Caco-2 (cell line): ENCODE measurements around the gene CPNE2. TPM values are rescaled to one million over a fixed set of nuclear protein-coding genes. Genes with fewer than 3 reads are reported as not detected.

Source experiments
- BruUV-seq: library from RNA; stranded (reverse); fragments of 400-500 nt; replicated peaks from 2 replicates; lab custom pipeline; 2021; lab: Mats Ljungman, UMichigan
- CTCF ChIA-PET: fragments of 300-600 bp; sonication (Branson Sonifier 250); formaldehyde crosslinking; loops from one replicate; lab custom pipeline; 2022; ENCODE audit warnings: antibody characterized with exemption; lab: Charles Lee
- POLR2A ChIA-PET: fragments of 300-600 bp; sonication (Branson Sonifier 250); formaldehyde crosslinking; loops from one replicate; lab custom pipeline; 2022; ENCODE audit warnings: antibody characterized with exemption; lab: Charles Lee
- DNase-seq, 2 experiments: peaks; one replicate each; pipeline versions ENCODE4 v3.0.0 to v3.0.0-alpha.2; 2020 to 2022
- H3K27me3 ChIP-seq: replicated peaks from 2 replicates; pipeline ENCODE4 v1.6.0; 2011; ENCODE audit warnings: low read length; ENCODE audit not compliant: control insufficient read depth, insufficient read depth
- H3K36me3 ChIP-seq: 2 replicates; pipeline ENCODE4 v1.5.1; 2011; ENCODE audit warnings: low read length; ENCODE audit not compliant: control insufficient read depth, insufficient read depth
- H3K4me1 ChIP-seq: fragments of 250-450 bp; sonication (Bioruptor Pico); 2 replicates; pipeline ENCODE4 v1.5.1; 2020; ENCODE audit warnings: mild to moderate bottlenecking
- H3K4me3 ChIP-seq: 2 replicates; pipeline ENCODE4 v1.5.1; 2011; ENCODE audit warnings: low read depth, mild to moderate bottlenecking, control low read depth, low read length
- H3K9me3 ChIP-seq: fragments of 250-450 bp; sonication (Bioruptor Pico); 2 replicates; pipeline ENCODE4 v1.5.1; 2020; ENCODE audit warnings: mild to moderate bottlenecking, moderate library complexity
- H3K27ac Mint-ChIP-seq: one replicate; pipeline ENCODE4 v1.8.0; 2022; ENCODE audit warnings: mixed read lengths; ENCODE audit not compliant: unreplicated experiment
- H3K27me3 Mint-ChIP-seq: one replicate; pipeline ENCODE4 v1.8.0; 2022; ENCODE audit warnings: mixed read lengths; ENCODE audit not compliant: insufficient read depth, unreplicated experiment
- H3K36me3 Mint-ChIP-seq: one replicate; pipeline ENCODE4 v1.8.0; 2022; ENCODE audit warnings: mild to moderate bottlenecking, mixed read lengths; ENCODE audit not compliant: insufficient read depth, unreplicated experiment
- H3K4me1 Mint-ChIP-seq: one replicate; pipeline ENCODE4 v1.8.0; 2022; ENCODE audit warnings: low read depth, mixed read lengths; ENCODE audit not compliant: unreplicated experiment
- H3K4me3 Mint-ChIP-seq: one replicate; pipeline ENCODE4 v1.8.0; 2022; ENCODE audit warnings: mild to moderate bottlenecking, moderate library complexity, mixed read lengths; ENCODE audit not compliant: unreplicated experiment
- H3K9me3 Mint-ChIP-seq: one replicate; pipeline ENCODE4 v1.8.0; 2022; ENCODE audit warnings: mixed read lengths; ENCODE audit not compliant: unreplicated experiment
- intact Hi-C: fragments of 100-400 bp; cut with micrococcal nuclease; formaldehyde crosslinking; loops from one replicate; pipeline ENCODE4 v1.10.0; 2022; ENCODE audit not compliant: unreplicated experiment
- total RNA-seq: library from RNA; stranded (reverse); gene quantifications from 2 replicates; pipeline ENCODE4 v1.2.3, GENCODE V29; 2022
- TF ChIP-seq, protein P1 (sequence below), 2 experiments: fragments of 200-600 bp in 1 of 2; IDR thresholded peaks; 1 replicate in 1 of 2; 2 replicates in 1 of 2; pipeline versions ENCODE4 v1.5.1 to v1.8.0; 2011 to 2022; ENCODE audit warnings: antibody characterized with exemption in 1 of 2, control low read depth in 1 of 2, inconsistent platforms in 1 of 2, low read depth in 1 of 2, low read length in 1 of 2, mild to moderate bottlenecking in 1 of 2, moderate library complexity in 1 of 2; ENCODE audit not compliant: insufficient read depth in 1 of 2, severe bottlenecking in 1 of 2, unreplicated experiment in 1 of 2

CPNE2 gene
- total RNA-seq, 1 experiment from 2014 or later = 46.3 TPM

GRCh38 chr16:57179215-57179828, 86.9 kb downstream of the CPNE2 start:
- H3K4me3 ChIP-seq = no peak overlapping the region
- DNase-seq = no peak
- POLR2A ChIA-PET = no interaction called here

GRCh38 chr16:57184113-57184512, 91.7 kb downstream of the CPNE2 start:
- CTCF ChIA-PET = no interaction called here
- Histone ChIP-seq H3K9me3 (no peaks in the 10 kb centered on the region), H3K4me3 (no peak overlapping the region; the same call in 1 of the 2 replicates), H3K36me3 (no peaks in the 10 kb centered on the region), H3K4me1 (peaks cover 14% of the 10 kb centered on the region), H3K27me3 (no peaks in the 10 kb centered on the region)
- Mint-ChIP-seq H3K9me3 (no peaks in the 10 kb centered on the region), H3K27me3 (no peaks in the 10 kb centered on the region), H3K4me3 (peak overlapping the region; percentile 99), H3K27ac (no peak overlapping the region), H3K4me1 (peaks cover 30% of the 10 kb centered on the region), H3K36me3 (peaks cover 32% of the 10 kb centered on the region)
- TF ChIP-seq, protein P1, sequence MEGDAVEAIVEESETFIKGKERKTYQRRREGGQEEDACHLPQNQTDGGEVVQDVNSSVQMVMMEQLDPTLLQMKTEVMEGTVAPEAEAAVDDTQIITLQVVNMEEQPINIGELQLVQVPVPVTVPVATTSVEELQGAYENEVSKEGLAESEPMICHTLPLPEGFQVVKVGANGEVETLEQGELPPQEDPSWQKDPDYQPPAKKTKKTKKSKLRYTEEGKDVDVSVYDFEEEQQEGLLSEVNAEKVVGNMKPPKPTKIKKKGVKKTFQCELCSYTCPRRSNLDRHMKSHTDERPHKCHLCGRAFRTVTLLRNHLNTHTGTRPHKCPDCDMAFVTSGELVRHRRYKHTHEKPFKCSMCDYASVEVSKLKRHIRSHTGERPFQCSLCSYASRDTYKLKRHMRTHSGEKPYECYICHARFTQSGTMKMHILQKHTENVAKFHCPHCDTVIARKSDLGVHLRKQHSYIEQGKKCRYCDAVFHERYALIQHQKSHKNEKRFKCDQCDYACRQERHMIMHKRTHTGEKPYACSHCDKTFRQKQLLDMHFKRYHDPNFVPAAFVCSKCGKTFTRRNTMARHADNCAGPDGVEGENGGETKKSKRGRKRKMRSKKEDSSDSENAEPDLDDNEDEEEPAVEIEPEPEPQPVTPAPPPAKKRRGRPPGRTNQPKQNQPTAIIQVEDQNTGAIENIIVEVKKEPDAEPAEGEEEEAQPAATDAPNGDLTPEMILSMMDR (IDR thresholded peaks at IDR 0.05; ENCODE audit: insufficient read depth in 1 of 2, low read depth in 1 of 2, low read length in 1 of 2, severe bottlenecking in 1 of 2, unreplicated experiment in 1 of 2) = no peak
- no peak for DNase-seq
- intact Hi-C loops = no loop called here
- POLR2A ChIA-PET = no interaction called here
- BruUV-seq = no TSS peak

More at GRCh38 chr16:57179215-57179828, 86.9 kb downstream of the CPNE2 start:
- peaks cover 12% of the 10 kb centered on the region for H3K4me1 Mint-ChIP-seq
- BruUV-seq = no TSS peak
- H3K36me3 Mint-ChIP-seq = peaks cover 6% of the 10 kb centered on the region
- no peaks in the 10 kb centered on the region for H3K9me3 ChIP-seq
- no peak overlapping the region for H3K27ac Mint-ChIP-seq
- intact Hi-C loops = no loop called here
- H3K36me3 ChIP-seq = no peaks in the 10 kb centered on the region; the same call in 1 of the 2 replicates
- TF ChIP-seq, protein P1 (IDR thresholded peaks at IDR 0.05; ENCODE audit: insufficient read depth in 1 of 2, low read depth in 1 of 2, low read length in 1 of 2, severe bottlenecking in 1 of 2, unreplicated experiment in 1 of 2) = no peak
- no peaks in the 10 kb centered on the region for H3K27me3 Mint-ChIP-seq
- CTCF ChIA-PET = no interaction called here
- no peaks in the 10 kb centered on the region for H3K27me3 ChIP-seq
- H3K4me1 ChIP-seq = peaks cover 19% of the 10 kb centered on the region
- H3K9me3 Mint-ChIP-seq = no peaks in the 10 kb centered on the region
- H3K4me3 Mint-ChIP-seq = no peak overlapping the region

GRCh38 chr16:57184887-57185445, 92.6 kb downstream of the CPNE2 start:
- H3K9me3 Mint-ChIP-seq = no peaks in the 10 kb centered on the region
- TF ChIP-seq, protein P1 (IDR thresholded peaks at IDR 0.05; ENCODE audit: insufficient read depth in 1 of 2, low read depth in 1 of 2, low read length in 1 of 2, severe bottlenecking in 1 of 2, unreplicated experiment in 1 of 2) = no peak
- peaks cover 36% of the 10 kb centered on the region for H3K36me3 Mint-ChIP-seq
- no TSS peak for BruUV-seq
- no peaks in the 10 kb centered on the region for H3K27me3 Mint-ChIP-seq
- CTCF ChIA-PET = interaction anchor here (0.9 to 1.5 kb wide), 3 partner anchors 92 to 140 kb away, joined by 3 to 10 read pairs (median 3); partner anchors contain the start of gene CPNE2
- H3K27me3 ChIP-seq = no peaks in the 10 kb centered on the region
- DNase-seq = peak in 1 of 2 experiments; percentile 10
- H3K4me3 Mint-ChIP-seq = peak overlapping the region; percentile 99
- intact Hi-C loops = no loop called here
- peaks cover 5% of the 10 kb centered on the region; the same call in 1 of the 2 replicates for H3K4me1 ChIP-seq
- POLR2A ChIA-PET = interaction anchor here (1.0 to 1.4 kb wide), 2 partner anchors 10 to 262 kb away, joined by 6 read pairs; partner anchors contain the start of genes CIAPIN1 and COQ9
- no peaks in the 10 kb centered on the region for H3K9me3 ChIP-seq
- peak overlapping the region; percentile 91 for H3K4me3 ChIP-seq
- H3K4me1 Mint-ChIP-seq = peaks cover 26% of the 10 kb centered on the region
- H3K27ac Mint-ChIP-seq = peak overlapping the region; percentile 97
- H3K36me3 ChIP-seq = no peaks in the 10 kb centered on the region
